Loucy (cell line): ENCODE results near the gene INTS6.

Experiments used
- EZH2phosphoT487 ChIP-seq: fragments of 200-600 bp; IDR thresholded peaks from 2 replicates; pipeline ENCODE4 v1.6.1; 2018; ENCODE audit warnings: antibody characterized with exemption, mild to moderate bottlenecking, moderate library complexity, borderline replicate concordance
- TF ChIP-seq, protein P1 (sequence below): fragments of 200-600 bp; sonication (generic); conservative IDR thresholded peaks from 2 replicates; pipeline ENCODE4 v1.5.1; 2014; ENCODE audit warnings: mild to moderate bottlenecking, antibody characterized with exemption, low read length

DNA sequence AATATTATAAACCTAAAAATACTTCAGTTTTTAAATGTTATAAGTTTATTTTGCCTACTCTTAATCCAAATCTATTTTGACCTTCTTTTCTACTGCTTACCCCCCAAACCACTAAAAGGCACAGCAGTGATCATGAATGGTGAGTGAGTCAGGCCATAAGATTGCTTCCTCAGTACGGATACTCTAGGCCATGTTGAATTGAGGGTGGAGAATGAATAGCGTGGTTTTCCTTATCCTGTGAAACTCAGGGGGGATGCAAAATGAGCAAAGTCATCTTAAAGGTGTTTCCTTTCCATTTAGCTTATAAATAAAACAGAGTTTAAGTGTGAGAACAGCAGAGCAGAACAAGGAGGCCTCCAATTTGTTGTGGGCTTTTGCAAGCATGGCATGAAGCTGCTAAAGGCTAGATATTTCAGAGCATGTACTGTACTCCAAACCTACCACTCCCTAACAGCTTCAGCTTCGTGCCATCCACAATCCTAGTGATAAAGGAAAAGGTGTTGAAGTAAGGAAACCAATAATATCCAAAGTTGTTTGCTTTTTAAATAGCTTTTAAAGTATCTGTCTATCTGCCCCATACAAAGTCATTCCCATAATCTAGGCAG lies 88.3 kb downstream of the INTS6 start:
- TF ChIP-seq, protein P1, sequence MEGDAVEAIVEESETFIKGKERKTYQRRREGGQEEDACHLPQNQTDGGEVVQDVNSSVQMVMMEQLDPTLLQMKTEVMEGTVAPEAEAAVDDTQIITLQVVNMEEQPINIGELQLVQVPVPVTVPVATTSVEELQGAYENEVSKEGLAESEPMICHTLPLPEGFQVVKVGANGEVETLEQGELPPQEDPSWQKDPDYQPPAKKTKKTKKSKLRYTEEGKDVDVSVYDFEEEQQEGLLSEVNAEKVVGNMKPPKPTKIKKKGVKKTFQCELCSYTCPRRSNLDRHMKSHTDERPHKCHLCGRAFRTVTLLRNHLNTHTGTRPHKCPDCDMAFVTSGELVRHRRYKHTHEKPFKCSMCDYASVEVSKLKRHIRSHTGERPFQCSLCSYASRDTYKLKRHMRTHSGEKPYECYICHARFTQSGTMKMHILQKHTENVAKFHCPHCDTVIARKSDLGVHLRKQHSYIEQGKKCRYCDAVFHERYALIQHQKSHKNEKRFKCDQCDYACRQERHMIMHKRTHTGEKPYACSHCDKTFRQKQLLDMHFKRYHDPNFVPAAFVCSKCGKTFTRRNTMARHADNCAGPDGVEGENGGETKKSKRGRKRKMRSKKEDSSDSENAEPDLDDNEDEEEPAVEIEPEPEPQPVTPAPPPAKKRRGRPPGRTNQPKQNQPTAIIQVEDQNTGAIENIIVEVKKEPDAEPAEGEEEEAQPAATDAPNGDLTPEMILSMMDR = no peak
- no peak for TF ChIP-seq EZH2phosphoT487
